Stomach (tissue), 9 donors: ENCODE results near the gene HSD11B1. TPM values are rescaled to one million over a fixed set of nuclear protein-coding genes. Genes with fewer than 3 reads are reported as not detected.

ENCODE experiments used
- DNase-seq, 2 donors: peaks; one replicate each; pipeline versions ENCODE4 v3.0.0 to v3.0.0-alpha.2; 2013 to 2019
- H3K27ac ChIP-seq, 5 donors: fragments of 200-600 bp in 4 of 5; sonication (generic) in 4 of 5; one replicate each; pipeline ENCODE4 v1.5.1; 2013 to 2019; ENCODE audit warnings: mild to moderate bottlenecking in 1 of 5, moderate library complexity in 1 of 5
- H3K27me3 ChIP-seq, 3 donors: fragments of 200-600 bp; sonication (generic); one replicate each; pipeline ENCODE4 v1.5.1; 2017 to 2019; ENCODE audit warnings: mixed run types in 1 of 3
- H3K36me3 ChIP-seq, 4 donors: fragments of 200-600 bp; sonication (generic); 1 replicate in 3 of 4; 2 replicates in 1 of 4; pipeline ENCODE4 v1.5.1; 2016 to 2019
- H3K4me1 ChIP-seq, 4 donors: fragments of 200-600 bp; sonication (generic); one replicate each; pipeline ENCODE4 v1.5.1; 2016 to 2019
- H3K4me3 ChIP-seq, 4 donors: fragments of 200-600 bp; sonication (generic) in 3 of 4; one replicate each; pipeline ENCODE4 v1.5.1; 2016 to 2019; ENCODE audit warnings: mild to moderate bottlenecking in 1 of 4
- H3K9me3 ChIP-seq, 4 donors: fragments of 200-600 bp; sonication (generic); one replicate each; pipeline ENCODE4 v1.5.1; 2016 to 2019
- CTCF ChIP-seq, 7 experiments: fragments of 450-650 bp in 4 of 7; fragments of 200-600 bp in 3 of 7; sonication (generic) in 3 of 7; IDR thresholded peaks; one replicate each; pipeline ENCODE4 v1.5.1; 2016 to 2019; ENCODE audit warnings: antibody characterized with exemption in 7 of 7, control low read depth in 2 of 7, mild to moderate bottlenecking in 1 of 7
- EP300 ChIP-seq: sonication (generic); formaldehyde crosslinking; IDR thresholded peaks from one replicate; pipeline ENCODE4 v1.6.1; 2017; ENCODE audit warnings: antibody characterized with exemption
- POLR2A ChIP-seq, 4 donors: fragments of 450-650 bp; IDR thresholded peaks; one replicate each; pipeline ENCODE4 v1.6.1; 2016; ENCODE audit warnings: antibody characterized with exemption in 4 of 4, control low read depth in 2 of 4, mild to moderate bottlenecking in 1 of 4, moderate library complexity in 1 of 4
- POLR2AphosphoS5 ChIP-seq, 3 donors: sonication (generic); formaldehyde crosslinking; IDR thresholded peaks; one replicate each; pipeline ENCODE4 v1.6.1; 2016; ENCODE audit warnings: antibody characterized with exemption in 3 of 3
- WGBS, 5 donors: extraction: QIAGEN DNeasy Blood & Tissue Kit in 3 of 5; methylation state at CpG; one replicate each; pipeline versions ENCODE4 v1.1.5 to v1.1.7; 2013 to 2018; 5-methylcytosine and 5-hydroxymethylcytosine counted together
- intact Hi-C: fragments of 100-400 bp; cut with DNase I; formaldehyde crosslinking; loops from one replicate; pipeline ENCODE4 v1.15.1; 2023; ENCODE audit warnings: low total_unique reads
- polyA plus RNA-seq, 3 donors: library from polyadenylated mRNA; stranded (reverse); fragments of 200-250 nt; gene quantifications; one replicate each; pipeline ENCODE4 v1.2.3, GENCODE V29; 2013
- total RNA-seq, 5 donors: library from RNA; depleted of rRNA; stranded (reverse); fragments of >200 nt; gene quantifications; one replicate each; pipeline versions ENCODE4 v1.1.0 to v1.2.3, GENCODE V29; 2014 to 2016
- donor health status: healthy with polysubstance abuse.
- donor health status: Bipolar disorder and iron deficiency.
- donor health status: healthy.

The HSD11B1 gene
- total and polyA plus RNA-seq, 8 donors: 1.5 to 14.0 (median 2.6) TPM; not detected in 2

- no peak for DNase-seq
- Histone ChIP-seq H3K4me3 (no peak overlapping the region), H3K36me3 (no peaks in the 10 kb centered on the region), H3K4me1 (no peaks in the 10 kb centered on the region), H3K27ac (no peak overlapping the region), H3K9me3 (no peaks in the 10 kb centered on the region), H3K27me3 (peaks cover 0 to 5% (median 0%) of the 10 kb centered on the region in 3 donors)
- WGBS, 5 donors: 52 to 64% (median 59%) methylated on average over 4 of the region's 4 CpGs
- intact Hi-C loops: no loop called here
- TF ChIP-seq EP300 (no peak), POLR2A (IDR thresholded peaks at IDR 0.05) (no peak), CTCF (IDR thresholded peaks at IDR 0.05) (no peak), POLR2AphosphoS5 (IDR thresholded peaks at IDR 0.05) (no peak)
These were observed 3.7 kb downstream of the HSD11B1 start for GRCh38 chr1:209708297-209708696.

DNA sequence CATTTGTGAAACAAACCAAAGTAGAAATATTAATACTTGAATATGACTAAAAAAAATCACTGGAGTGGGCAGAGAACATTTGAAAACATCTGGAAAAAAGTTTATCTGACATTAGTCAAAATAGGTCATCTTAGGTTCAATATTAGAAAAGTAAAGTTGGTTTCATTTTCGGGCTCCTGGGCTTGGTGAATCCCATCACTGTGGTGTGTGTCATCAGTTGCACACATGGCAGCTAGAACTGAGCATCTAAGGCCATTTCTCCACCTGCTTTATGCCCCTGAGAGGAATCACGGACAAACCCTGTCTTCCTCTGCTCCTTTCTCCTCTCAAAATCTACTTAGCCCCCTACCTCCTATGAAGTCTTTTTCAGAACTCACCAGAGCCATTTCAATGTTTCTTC lies 5.4 kb downstream of the HSD11B1 start:
- Histone ChIP-seq H3K27ac (no peak overlapping the region), H3K4me3 (no peak overlapping the region), H3K4me1 (no peaks in the 10 kb centered on the region), H3K27me3 (peaks cover 0 to 5% (median 0%) of the 10 kb centered on the region in 3 donors), H3K36me3 (no peaks in the 10 kb centered on the region), H3K9me3 (no peaks in the 10 kb centered on the region)
- TF ChIP-seq POLR2AphosphoS5 (IDR thresholded peaks at IDR 0.05) (no peak), POLR2A (IDR thresholded peaks at IDR 0.05) (no peak), EP300 (no peak), CTCF (IDR thresholded peaks at IDR 0.05) (no peak)
- no peak for DNase-seq
- 72 to 85% (median 78%) methylated on average over 2 of the region's 2 CpGs for WGBS, 5 donors
- intact Hi-C loops: no loop called here

- intact Hi-C loops: no loop called here
- Histone ChIP-seq H3K4me3 (no peak overlapping the region), H3K9me3 (no peaks in the 10 kb centered on the region), H3K27ac (no peak overlapping the region), H3K4me1 (no peaks in the 10 kb centered on the region), H3K27me3 (peaks cover 0 to 5% (median 0%) of the 10 kb centered on the region in 3 donors), H3K36me3 (no peaks in the 10 kb centered on the region)
- WGBS, 5 donors: 88 to 97% (median 92%) methylated on average over 3 of the region's 3 CpGs
- no peak for TF ChIP-seq CTCF (IDR thresholded peaks at IDR 0.05)
- TF ChIP-seq POLR2A (IDR thresholded peaks at IDR 0.05): no peak
- no peak for TF ChIP-seq POLR2AphosphoS5 (IDR thresholded peaks at IDR 0.05)
- TF ChIP-seq EP300: no peak
- DNase-seq: no peak
These were observed 6.2 kb downstream of the HSD11B1 start for GRCh38 chr1:209710847-209711246.

GRCh38 chr1:209714338-209714737 lies 9.7 kb downstream of the HSD11B1 start:
- DNase-seq: no peak
- no peaks in the 10 kb centered on the region for H3K9me3 ChIP-seq
- no peaks in the 10 kb centered on the region for H3K4me1 ChIP-seq
- no peak overlapping the region for H3K4me3 ChIP-seq
- intact Hi-C loops: no loop called here
- WGBS, 5 donors: 74 to 92% (median 87%) methylated on average over 2 of the region's 2 CpGs
- H3K27me3 ChIP-seq: peaks cover 0 to 5% (median 0%) of the 10 kb centered on the region in 3 donors
- H3K27ac ChIP-seq: no peak overlapping the region
- no peaks in the 10 kb centered on the region for H3K36me3 ChIP-seq
- no peak for TF ChIP-seq EP300
- no peak for TF ChIP-seq POLR2A (IDR thresholded peaks at IDR 0.05)
- TF ChIP-seq CTCF (IDR thresholded peaks at IDR 0.05): no peak
- no peak for TF ChIP-seq POLR2AphosphoS5 (IDR thresholded peaks at IDR 0.05)
